Stimulated activated CD8-positive, alpha-beta memory T cell treated with anti-CD3 and anti-CD28 coated beads, Interleukin-7, amount 100 ng/mL, for 1 hour (primary cell): ENCODE measurements around the gene CBY1.
"Not testable (repeated sequence)": the region's sequence is repeated elsewhere in the genome, so short reads cannot be mapped to it uniquely, and the experiment has no call there.

Source experiments
- DNase-seq, 2 donors: peaks; one replicate each; pipeline ENCODE4 v3.0.0-alpha.2; 2020; ENCODE audit warnings: low read depth in 2 of 2

CBY1 gene

DNA sequence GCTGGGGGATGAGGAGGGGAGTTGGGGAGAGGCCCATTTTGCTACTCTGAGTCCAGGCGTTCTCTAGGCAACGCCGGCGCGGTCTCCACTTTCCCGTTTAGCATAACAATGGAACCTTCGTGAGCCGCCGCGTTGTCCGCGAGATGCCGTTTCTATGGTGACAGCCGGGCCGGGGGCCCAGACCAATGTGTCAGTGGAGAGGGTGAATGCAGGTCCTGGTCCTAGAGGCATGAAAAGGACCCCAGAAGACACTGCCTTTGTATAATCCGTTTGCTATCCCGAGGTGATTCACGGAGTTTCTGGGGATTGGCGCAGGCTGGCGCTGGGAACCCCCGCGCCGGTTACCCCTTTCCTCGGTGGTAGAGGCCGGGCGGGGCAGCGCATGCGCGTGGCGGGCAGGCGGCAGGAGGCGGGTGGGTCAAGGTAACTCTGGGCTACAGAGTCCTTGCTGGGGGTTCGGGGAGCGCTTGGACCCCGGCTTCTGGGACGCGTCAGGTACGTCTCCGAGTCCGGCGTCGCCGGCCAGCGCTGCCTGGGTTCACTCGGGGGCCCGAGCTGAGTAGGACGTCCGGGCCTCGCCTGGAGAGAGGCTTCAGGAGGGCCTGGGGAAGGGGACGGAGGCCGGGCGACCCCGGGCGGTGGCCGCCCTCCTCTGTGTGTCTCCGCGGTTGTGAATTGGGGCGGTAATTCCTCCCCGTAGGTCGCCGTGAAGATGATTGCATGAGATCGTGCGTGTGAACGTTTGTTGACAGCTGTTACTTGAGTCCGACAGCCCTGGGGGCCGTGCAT is at the start of gene CBY1, which contains the start of gene FAM227A:
TSS of gene CBY1 (plus strand) at position 383 of the 789 bp plus-strand sequence. CDS start 11,417 bp downstream, outside the sequence.
TSS of gene FAM227A (minus strand) at position 137 of the 789 bp plus-strand sequence. CDS start 6,224 bp downstream, outside the sequence.
- DNase-seq, result peak; percentile 65 to 74

- no peak for DNase-seq
These were observed 48.8 kb upstream of the CBY1 start for GRCh38 chr22:38607680-38608079.

DNA sequence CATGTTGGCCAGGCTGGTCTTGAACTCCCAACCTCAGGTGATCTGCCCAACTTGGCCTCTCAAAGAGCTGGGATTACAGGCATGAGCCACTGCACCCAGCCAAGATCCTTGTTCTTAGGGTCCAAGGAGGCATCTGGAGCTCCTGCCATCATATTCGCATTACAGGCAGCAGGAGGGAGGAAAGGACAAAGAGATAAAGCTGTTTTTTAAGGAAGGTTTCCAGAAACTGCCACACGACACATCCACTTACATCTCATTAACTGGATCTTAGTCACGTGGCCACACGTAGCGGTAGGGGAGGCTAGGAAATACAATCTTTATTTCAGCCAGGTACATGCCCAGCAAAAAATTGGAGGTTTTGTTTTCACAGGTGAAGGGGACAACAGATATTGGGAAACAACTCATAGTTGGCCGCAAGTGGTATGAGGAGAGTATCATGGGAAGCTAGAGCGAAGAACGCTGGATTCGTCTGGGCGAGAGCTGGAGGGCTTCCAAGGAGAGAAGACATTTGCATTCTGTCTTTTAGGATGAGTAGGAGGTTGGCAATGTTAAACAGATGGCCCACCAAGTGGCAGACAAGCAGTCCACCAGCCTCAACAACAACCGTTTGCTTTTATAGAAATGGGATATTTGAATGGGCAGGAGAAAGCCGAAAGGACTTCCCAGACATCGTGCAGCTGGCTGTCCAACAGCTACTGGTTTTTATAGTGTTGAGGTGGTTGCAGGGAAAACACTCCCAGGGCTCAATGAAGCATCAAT is 47.3 kb upstream of the CBY1 start:
- DNase-seq, result no peak

DNA sequence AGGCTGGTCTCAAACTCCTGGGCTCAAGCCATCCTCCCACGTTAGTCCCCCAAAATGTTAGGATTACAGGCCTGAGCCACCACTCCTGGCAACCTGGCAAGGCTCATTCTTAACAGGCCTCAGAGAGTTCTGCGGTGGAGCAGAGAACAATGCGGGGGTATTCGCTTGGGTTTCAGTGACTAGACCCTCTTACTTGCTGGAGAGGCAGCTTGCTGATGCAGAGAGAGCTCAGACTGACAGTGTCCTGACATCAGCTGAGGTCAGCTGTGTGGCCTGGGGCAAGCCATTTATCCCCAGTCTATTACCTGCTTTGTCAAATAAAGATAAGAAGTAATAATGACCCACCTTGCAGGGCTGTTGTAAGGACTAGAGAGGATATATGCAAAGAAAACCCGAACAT is 46.2 kb upstream of the CBY1 start:
- DNase-seq, result no peak

DNA sequence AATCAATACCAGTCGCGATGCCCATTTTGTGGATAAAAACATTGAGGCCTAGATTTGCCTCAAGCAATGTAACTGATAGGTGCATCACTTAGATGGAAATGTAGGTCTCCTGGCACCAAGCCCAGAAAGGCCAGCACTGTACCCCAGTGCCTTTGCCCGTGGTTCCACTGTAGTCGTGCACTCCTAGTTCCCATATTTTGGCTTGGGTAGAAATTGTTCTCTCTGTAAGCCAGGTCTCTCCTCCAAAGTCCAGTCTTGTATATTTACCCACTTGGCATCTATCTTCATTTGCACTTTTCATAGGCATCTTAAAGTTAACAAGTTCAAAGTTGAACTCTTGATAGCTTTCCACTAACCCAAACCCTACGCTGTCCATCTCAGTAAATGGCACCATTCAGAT is 44.9 kb upstream of the CBY1 start:
- DNase-seq, result no peak

GRCh38 chr22:38612217-38613006 is 44.0 kb upstream of the CBY1 start:
- no peak for DNase-seq

- DNase-seq, result no peak
These were observed 42.9 kb upstream of the CBY1 start for GRCh38 chr22:38613588-38613987.

DNA sequence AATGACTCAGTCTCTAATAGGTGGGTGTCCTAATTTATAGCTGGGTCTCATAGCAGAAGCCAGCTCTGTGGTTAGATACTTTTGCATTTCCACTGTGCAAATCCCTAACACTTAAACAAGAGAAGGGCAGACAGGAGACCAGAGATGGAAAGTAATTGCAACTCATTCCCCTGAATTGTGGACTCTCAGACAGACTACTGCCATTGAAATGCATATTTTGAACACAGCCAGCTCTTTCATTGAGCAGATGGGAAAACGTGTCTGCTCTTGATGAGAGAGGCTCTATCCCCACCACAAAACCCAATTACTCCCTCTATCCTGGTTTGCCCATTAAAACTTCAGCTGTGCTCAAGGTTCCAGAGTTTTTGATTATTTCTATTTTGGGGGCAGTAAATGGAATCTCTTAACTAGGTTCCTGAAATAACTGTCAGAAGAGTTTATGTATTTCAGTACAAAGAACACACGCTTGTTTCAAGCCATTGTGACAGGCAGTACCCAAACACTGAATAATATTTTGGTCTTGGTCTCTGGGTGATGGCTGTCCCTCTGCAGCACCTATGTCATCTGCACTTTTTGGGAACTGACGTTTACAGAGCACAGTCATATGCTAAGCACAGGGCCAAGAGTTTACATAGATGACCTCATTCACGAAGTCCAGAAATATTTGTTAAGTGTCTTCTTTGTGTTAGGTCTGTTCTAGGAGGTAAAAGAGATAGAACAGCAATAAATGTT is 41.9 kb upstream of the CBY1 start:
- DNase-seq, result no peak

DNA sequence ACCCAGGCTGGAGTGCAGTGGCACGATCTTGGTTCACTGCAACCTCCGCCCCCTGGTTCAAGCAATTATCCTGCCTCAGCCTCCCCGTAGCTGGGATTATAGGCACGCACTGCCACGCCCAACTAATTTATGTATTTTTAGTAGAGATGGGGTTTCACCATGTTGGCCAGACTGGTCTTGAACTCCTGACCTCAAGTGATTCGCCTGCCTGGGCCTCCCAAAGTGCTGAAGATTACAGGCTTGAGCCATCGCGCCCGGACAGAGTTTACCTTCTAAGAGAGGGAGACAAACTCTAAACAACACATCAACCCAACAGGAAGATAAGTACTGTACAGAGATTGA is 41.4 kb upstream of the CBY1 start:
- not testable (repeated sequence) for DNase-seq

- DNase-seq, result no peak
These were observed 38.2 kb upstream of the CBY1 start for GRCh38 chr22:38618258-38618657.

DNA sequence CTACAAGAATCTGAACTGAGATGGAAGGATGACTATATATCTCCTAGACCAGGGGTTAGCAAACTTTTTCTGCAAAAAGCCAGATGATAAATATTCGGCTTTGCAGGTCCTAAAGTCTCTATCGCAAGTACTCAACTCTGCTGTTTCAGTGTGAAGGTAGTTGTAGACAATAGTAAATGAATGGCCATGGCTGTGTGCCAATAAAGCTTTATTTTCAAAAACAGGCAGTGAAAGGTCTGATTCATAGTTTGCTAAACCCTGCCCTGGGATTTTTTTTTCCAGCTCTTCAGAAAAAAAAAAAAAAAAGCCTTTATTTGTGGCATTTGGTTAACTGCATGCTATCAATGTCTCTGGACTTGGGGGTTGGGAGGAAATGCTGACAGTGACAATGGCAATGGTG is 37.8 kb upstream of the CBY1 start:
- DNase-seq, result no peak

DNA sequence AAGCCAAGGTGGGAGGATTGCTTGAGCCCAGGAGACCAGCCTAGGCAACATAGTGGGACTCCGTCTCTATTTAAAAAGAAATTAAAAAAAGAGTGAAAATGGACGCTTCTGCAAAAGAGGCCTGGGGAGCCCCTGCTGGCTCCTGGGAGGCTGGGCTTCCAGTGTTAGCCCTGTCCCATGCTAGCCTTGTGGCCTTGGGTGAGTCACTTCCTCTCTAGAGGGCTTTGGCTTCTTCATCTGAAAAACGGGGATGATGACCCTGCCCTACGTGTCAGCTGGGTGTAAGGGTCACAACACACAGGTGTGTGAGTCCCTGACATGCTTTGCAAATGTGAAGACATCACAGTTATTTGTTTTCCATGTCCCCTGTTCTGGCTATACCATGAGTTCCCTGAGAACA is 33.1 kb upstream of the CBY1 start:
- DNase-seq, result no peak

DNA sequence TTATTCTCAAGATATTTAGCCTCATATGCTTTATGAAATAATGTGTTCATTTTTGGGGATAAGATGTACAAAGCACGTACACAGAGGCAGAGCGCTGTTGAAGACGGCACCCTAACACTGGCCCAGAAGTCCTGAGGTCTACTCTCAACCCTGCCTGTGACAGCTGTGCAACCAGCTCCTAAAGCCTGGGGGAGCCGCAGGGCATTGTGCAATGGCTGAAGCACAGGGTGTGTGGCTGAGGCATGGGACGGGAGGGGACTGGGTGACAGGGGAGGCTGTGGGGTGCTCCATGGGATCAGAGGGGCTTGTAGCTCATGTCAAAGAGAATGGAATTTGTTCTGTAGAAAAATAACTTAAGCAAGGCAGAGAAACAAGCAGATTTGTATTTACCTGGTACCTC is 28.0 kb upstream of the CBY1 start:
- DNase-seq, result no peak

- no peak for DNase-seq
These were observed 27.3 kb upstream of the CBY1 start for GRCh38 chr22:38629108-38629507.

- no peak for DNase-seq
These were observed 24.7 kb upstream of the CBY1 start for GRCh38 chr22:38631724-38632123.

GRCh38 chr22:38632528-38632927 is 23.9 kb upstream of the CBY1 start:
- DNase-seq, result no peak

DNA sequence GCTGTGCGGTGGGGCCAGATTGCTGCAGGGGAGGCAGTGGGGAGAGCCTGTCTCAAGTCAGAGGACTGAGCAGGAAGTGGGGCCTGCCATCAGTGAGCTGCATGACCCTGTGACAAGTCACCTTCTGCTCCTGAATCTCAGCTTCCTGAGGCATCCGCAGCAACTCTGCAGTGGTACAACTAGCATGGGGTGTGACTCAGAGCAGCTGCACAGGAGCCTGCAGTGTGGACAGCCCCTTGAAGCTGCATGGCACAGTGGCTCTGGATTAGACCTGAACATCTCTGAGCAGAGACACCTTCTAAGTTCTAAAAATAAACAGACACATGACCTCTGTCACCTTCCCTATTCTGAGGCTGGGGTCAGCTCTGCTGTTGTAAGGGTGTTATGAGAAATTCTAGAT is 18.2 kb upstream of the CBY1 start:
- DNase-seq, result no peak

DNA sequence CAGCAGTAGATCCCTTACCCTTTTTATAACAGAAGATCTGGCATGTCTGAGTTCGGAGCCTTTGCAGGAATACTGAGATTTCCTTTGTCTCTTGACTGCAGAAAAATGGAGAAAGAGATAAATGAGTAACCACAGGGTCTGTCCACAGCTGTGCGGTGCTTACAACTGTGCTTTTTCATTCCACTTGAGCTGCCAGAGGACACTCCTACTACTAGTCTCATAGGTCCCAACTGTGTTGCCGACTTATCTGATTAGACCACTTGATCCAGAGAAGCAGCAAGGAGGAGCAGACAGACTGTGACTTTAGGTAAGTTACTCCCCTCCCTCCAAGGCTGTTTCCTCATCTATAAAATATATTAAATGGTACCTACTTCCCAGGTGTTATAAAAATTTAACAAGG is 17.7 kb upstream of the CBY1 start:
- DNase-seq, result no peak

GRCh38 chr22:38641476-38642040 is 14.9 kb upstream of the CBY1 start:
- DNase-seq, result no peak

GRCh38 chr22:38644245-38644644 is 12.2 kb upstream of the CBY1 start:
- DNase-seq, result not testable (repeated sequence)

GRCh38 chr22:38645430-38645829 is 11.0 kb upstream of the CBY1 start:
- DNase-seq, result no peak
